Peyer's patch (tissue), 4 donors: Measurements from ENCODE around the gene MPL. TPM values are rescaled to one million over a fixed set of nuclear protein-coding genes. Genes with fewer than 3 reads are reported as not detected.
A peak's percentile ranks its signal among the peaks of the same experiment; 100 is the strongest.

ENCODE experiments used
- DNase-seq, 3 donors: peaks; one replicate each; pipeline ENCODE4 v3.0.0-alpha.2; 2017 to 2019
- H3K27ac ChIP-seq, 4 donors: fragments of 200-600 bp; sonication (generic); one replicate each; pipeline ENCODE4 v1.5.1; 2016 to 2019
- H3K27me3 ChIP-seq, 2 donors: fragments of 200-600 bp; sonication (generic); one replicate each; pipeline ENCODE4 v1.5.1; 2019
- H3K36me3 ChIP-seq, 3 donors: fragments of 200-600 bp; sonication (generic); one replicate each; pipeline ENCODE4 v1.5.1; 2016 to 2019
- H3K4me1 ChIP-seq, 4 donors: fragments of 200-600 bp; sonication (generic); one replicate each; pipeline ENCODE4 v1.5.1; 2016 to 2019
- H3K4me3 ChIP-seq, 4 donors: fragments of 200-600 bp; sonication (generic); 1 replicate in 3 of 4; 2 replicates in 1 of 4; pipeline ENCODE4 v1.5.1; 2016 to 2019; ENCODE audit warnings: mild to moderate bottlenecking in 1 of 4
- H3K9me3 ChIP-seq, 4 donors: fragments of 200-600 bp; sonication (generic); one replicate each; pipeline ENCODE4 v1.5.1; 2016 to 2019; ENCODE audit warnings: mild to moderate bottlenecking in 1 of 4
- CTCF ChIP-seq, 6 experiments: fragments of 450-650 bp in 4 of 6; fragments of 200-600 bp in 2 of 6; sonication (generic) in 1 of 6; IDR thresholded peaks; one replicate each; pipeline ENCODE4 v1.5.1; 2017 to 2019; ENCODE audit warnings: antibody characterized with exemption in 6 of 6, mild to moderate bottlenecking in 3 of 6, moderate library complexity in 1 of 6
- POLR2A ChIP-seq, 2 donors: fragments of 450-650 bp; IDR thresholded peaks; one replicate each; pipeline ENCODE4 v1.5.1; 2017; ENCODE audit warnings: antibody characterized with exemption in 2 of 2, mild to moderate bottlenecking in 2 of 2, moderate library complexity in 2 of 2
- total RNA-seq, 4 donors: library from RNA; depleted of rRNA; stranded (reverse); fragments of >200 nt; gene quantifications; one replicate each; pipeline ENCODE4 v1.1.0, GENCODE V29; 2016

The MPL gene
- total RNA-seq, 4 donors from 2014 or later, result not detected

- peak in 1 of 3 donors; percentile 37 for DNase-seq
- Histone ChIP-seq H3K27ac (no peak overlapping the region), H3K4me1 (no peaks in the 10 kb centered on the region), H3K4me3 (no peak overlapping the region), H3K9me3 (no peaks in the 10 kb centered on the region), H3K27me3 (no peaks in the 10 kb centered on the region), H3K36me3 (no peaks in the 10 kb centered on the region)
- TF ChIP-seq CTCF (IDR thresholded peaks at IDR 0.05), result no peak
- no peak for TF ChIP-seq POLR2A (IDR thresholded peaks at IDR 0.05)
These were observed 20.7 kb upstream of the MPL start for GRCh38 chr1:43316738-43317520.

DNA sequence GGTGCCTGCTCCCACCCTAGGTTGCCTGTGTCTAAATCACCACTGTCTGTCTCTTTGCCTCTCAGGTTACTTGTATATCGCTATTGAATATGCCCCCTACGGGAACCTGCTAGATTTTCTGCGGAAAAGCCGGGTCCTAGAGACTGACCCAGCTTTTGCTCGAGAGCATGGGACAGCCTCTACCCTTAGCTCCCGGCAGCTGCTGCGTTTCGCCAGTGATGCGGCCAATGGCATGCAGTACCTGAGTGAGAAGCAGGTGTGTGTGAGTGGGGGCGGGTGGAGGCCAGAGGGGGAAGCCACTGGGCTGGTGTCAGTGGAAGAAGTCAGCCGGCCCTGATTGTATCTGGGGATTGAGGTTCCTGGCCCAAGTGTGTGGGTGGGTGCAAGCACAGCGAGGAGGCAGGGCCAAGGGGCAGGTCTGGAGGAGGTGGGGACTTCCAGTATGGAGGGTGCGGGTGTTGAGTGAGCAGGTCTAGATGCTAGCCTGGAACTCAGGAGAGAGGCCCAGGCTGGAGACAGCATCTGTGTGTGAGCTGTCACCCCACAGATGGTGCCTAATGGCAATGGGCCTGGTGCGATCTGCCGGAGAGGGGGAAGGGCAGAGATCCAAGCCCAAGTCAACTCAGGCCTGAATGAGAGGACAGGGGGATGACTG lies 19.7 kb upstream of the MPL start:
- DNase-seq, result no peak
- Histone ChIP-seq H3K4me3 (no peak overlapping the region), H3K27me3 (no peaks in the 10 kb centered on the region), H3K36me3 (no peaks in the 10 kb centered on the region), H3K4me1 (no peaks in the 10 kb centered on the region), H3K27ac (no peak overlapping the region), H3K9me3 (no peaks in the 10 kb centered on the region)
- TF ChIP-seq CTCF (IDR thresholded peaks at IDR 0.05) (no peak), POLR2A (IDR thresholded peaks at IDR 0.05) (no peak)

GRCh38 chr1:43318831-43319230 lies 18.8 kb upstream of the MPL start:
- Histone ChIP-seq H3K36me3 (no peaks in the 10 kb centered on the region), H3K9me3 (no peaks in the 10 kb centered on the region), H3K4me3 (no peak overlapping the region), H3K27ac (no peak overlapping the region), H3K4me1 (no peaks in the 10 kb centered on the region), H3K27me3 (no peaks in the 10 kb centered on the region)
- DNase-seq, result no peak
- no peak for TF ChIP-seq CTCF (IDR thresholded peaks at IDR 0.05)
- no peak for TF ChIP-seq POLR2A (IDR thresholded peaks at IDR 0.05)

GRCh38 chr1:43319288-43319687 lies 18.3 kb upstream of the MPL start:
- Histone ChIP-seq H3K36me3 (no peaks in the 10 kb centered on the region), H3K27ac (no peak overlapping the region), H3K9me3 (no peaks in the 10 kb centered on the region), H3K4me3 (no peak overlapping the region), H3K4me1 (no peaks in the 10 kb centered on the region), H3K27me3 (no peaks in the 10 kb centered on the region)
- no peak for TF ChIP-seq POLR2A (IDR thresholded peaks at IDR 0.05)
- TF ChIP-seq CTCF (IDR thresholded peaks at IDR 0.05), result no peak
- no peak for DNase-seq

DNA sequence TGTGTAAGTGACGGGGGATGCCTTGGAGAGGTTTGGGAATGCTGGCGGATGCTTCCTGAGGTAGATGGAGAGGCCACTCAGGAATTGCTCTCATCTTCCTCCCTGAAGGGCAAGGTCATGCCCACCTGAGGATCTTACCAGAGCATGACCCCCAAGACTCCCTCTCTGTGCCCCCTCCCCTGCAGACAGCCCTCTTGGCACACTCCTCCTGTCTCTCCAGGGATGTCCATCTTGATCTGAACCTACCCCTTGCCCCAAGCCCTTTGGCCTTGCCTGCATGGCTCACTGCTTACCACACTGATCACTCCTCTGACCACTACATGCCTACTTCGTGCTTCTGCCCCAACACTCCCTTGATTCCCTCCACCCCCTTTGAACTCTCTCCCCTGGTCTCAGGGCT lies 17.9 kb upstream of the MPL start:
- H3K4me3 ChIP-seq, result no peak overlapping the region
- no peak for DNase-seq
- H3K4me1 ChIP-seq, result no peaks in the 10 kb centered on the region
- no peak overlapping the region for H3K27ac ChIP-seq
- no peaks in the 10 kb centered on the region for H3K9me3 ChIP-seq
- no peaks in the 10 kb centered on the region for H3K36me3 ChIP-seq
- TF ChIP-seq POLR2A (IDR thresholded peaks at IDR 0.05) (no peak), CTCF (IDR thresholded peaks at IDR 0.05) (no peak)
- H3K27me3 ChIP-seq, result no peaks in the 10 kb centered on the region
